ENCODE data around the gene ITGA6.

- TF ChIP-seq SP1 (IDR thresholded peaks at IDR 0.05; ENCODE audit: low read depth) = no peak
- no peak for TF ChIP-seq ZNF274 (IDR thresholded peaks at IDR 0.05; ENCODE audit: low read depth, low read length)
- no peak for TF ChIP-seq FOSL1 (IDR thresholded peaks at IDR 0.05; ENCODE audit: low read depth)
- no peak for TF ChIP-seq EZH2phosphoT487 (IDR thresholded peaks at IDR 0.05; ENCODE audit: borderline replicate concordance)
- no peak for TF ChIP-seq TCF7L2 (IDR thresholded peaks at IDR 0.05; ENCODE audit: borderline replicate concordance, extremely low read depth, insufficient read depth, insufficient read length)
Measured at GRCh38 chr2:172518995-172519394, 91.6 kb downstream of the ITGA6 start.

All from HCT116 (cell line).